ENCODE data around the gene SLN.

DNA sequence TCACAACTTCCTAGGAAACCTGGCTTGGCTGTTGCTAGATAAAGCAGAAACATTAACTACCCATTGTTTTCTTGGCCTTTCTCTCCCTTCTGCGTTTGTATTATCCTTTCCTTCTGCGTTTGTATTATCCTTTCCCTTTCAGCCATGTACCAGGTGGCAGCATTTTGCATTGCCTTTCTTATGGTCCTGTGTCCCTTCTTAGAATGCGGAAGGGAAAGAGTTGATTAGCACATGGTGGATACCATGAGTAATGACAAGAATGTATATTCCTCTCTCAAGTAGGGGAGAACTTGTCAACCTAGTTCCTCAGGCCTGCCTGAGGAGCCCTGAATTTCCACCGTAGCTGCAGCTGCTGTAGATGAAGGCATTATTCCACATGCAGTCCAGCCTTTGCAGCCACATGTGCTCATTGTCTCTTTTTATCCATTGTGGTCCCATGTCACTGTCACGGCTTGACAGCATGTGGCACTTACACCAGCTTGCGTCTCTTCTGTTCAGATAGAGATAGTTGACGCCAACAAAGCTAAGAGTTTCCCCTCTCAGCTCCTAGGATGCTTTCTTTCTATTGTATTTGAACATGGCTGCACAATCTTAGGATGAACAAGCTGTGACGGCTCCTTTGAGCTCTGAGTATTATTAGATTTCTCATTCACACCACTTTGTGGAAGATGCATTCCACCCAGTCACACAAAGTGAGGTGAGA is 44.8 kb downstream of the SLN start:
- TF ChIP-seq, protein P1, sequence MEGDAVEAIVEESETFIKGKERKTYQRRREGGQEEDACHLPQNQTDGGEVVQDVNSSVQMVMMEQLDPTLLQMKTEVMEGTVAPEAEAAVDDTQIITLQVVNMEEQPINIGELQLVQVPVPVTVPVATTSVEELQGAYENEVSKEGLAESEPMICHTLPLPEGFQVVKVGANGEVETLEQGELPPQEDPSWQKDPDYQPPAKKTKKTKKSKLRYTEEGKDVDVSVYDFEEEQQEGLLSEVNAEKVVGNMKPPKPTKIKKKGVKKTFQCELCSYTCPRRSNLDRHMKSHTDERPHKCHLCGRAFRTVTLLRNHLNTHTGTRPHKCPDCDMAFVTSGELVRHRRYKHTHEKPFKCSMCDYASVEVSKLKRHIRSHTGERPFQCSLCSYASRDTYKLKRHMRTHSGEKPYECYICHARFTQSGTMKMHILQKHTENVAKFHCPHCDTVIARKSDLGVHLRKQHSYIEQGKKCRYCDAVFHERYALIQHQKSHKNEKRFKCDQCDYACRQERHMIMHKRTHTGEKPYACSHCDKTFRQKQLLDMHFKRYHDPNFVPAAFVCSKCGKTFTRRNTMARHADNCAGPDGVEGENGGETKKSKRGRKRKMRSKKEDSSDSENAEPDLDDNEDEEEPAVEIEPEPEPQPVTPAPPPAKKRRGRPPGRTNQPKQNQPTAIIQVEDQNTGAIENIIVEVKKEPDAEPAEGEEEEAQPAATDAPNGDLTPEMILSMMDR (conservative IDR thresholded peaks at IDR 0.05; ENCODE audit: low read length) = no peak
- no peak for TF ChIP-seq EZH2phosphoT487 (IDR thresholded peaks at IDR 0.05; ENCODE audit: borderline replicate concordance)

Measured in Loucy (cell line).